OCI-LY1 (cell line): ENCODE measurements around the gene ERO1A.

Source experiments
- H2AFZ ChIP-seq: fragments of 200-600 bp; sonication (generic), shearing (Covaris generic); 2 replicates; pipeline ENCODE4 v1.6.0; 2014; ENCODE audit warnings: antibody characterized with exemption, mild to moderate bottlenecking, low read length
- H3F3A ChIP-seq: fragments of 200-600 bp; sonication (generic), shearing (Covaris generic); 2 replicates; pipeline ENCODE4 v1.6.0; 2014; ENCODE audit warnings: mild to moderate bottlenecking, antibody characterized with exemption, low read length, moderate library complexity; ENCODE audit not compliant: insufficient read depth
- H3K27ac ChIP-seq: fragments of 200-600 bp; sonication (generic); 2 replicates; pipeline ENCODE4 v1.5.1; 2014; ENCODE audit warnings: low read length, mixed run types, mild to moderate bottlenecking, low read depth; ENCODE audit not compliant: poor library complexity, severe bottlenecking
- H3K27me3 ChIP-seq: fragments of 200-600 bp; sonication (generic); 2 replicates; pipeline ENCODE4 v1.6.0; 2014; ENCODE audit warnings: antibody characterized with exemption, mild to moderate bottlenecking, low read length, moderate library complexity; ENCODE audit not compliant: insufficient read depth
- H3K36me3 ChIP-seq: fragments of 200-600 bp; sonication (generic); 2 replicates; pipeline ENCODE4 v1.6.1; 2014; ENCODE audit warnings: mild to moderate bottlenecking, antibody characterized with exemption, low read length, moderate library complexity, mixed read lengths; ENCODE audit not compliant: insufficient read depth
- H3K4me1 ChIP-seq: fragments of 200-600 bp; sonication (generic); 2 replicates; pipeline ENCODE4 v1.5.1; 2014; ENCODE audit warnings: mild to moderate bottlenecking, low read length, moderate library complexity; ENCODE audit not compliant: insufficient read depth, severe bottlenecking
- H3K4me2 ChIP-seq: fragments of 200-600 bp; sonication (generic), shearing (Covaris generic); 2 replicates; pipeline ENCODE4 v1.6.1; 2014; ENCODE audit warnings: low read length
- H3K4me3 ChIP-seq: fragments of 200-600 bp; sonication (generic); 2 replicates; pipeline ENCODE4 v1.5.1; 2014; ENCODE audit warnings: low read length, low read depth, mild to moderate bottlenecking, mixed read lengths; ENCODE audit not compliant: poor library complexity, severe bottlenecking
- H3K79me2 ChIP-seq: fragments of 200-600 bp; shearing (Covaris generic); 2 replicates; pipeline ENCODE4 v1.6.1; 2016; ENCODE audit warnings: mixed run types, low read length, mixed read lengths; ENCODE audit not compliant: insufficient read depth
- H3K9ac ChIP-seq: fragments of 200-600 bp; sonication (generic), shearing (Covaris generic); 2 replicates; pipeline ENCODE4 v1.6.1; 2014; ENCODE audit warnings: mild to moderate bottlenecking, low read length, mixed read lengths
- H3K9me2 ChIP-seq: fragments of 200-600 bp; sonication (generic), shearing (Covaris generic); 2 replicates; pipeline ENCODE4 v1.6.1; 2014; ENCODE audit warnings: low read depth, mild to moderate bottlenecking, low read length, mixed read lengths
- H3K9me3 ChIP-seq: fragments of 200-600 bp; shearing (Covaris generic); 2 replicates; pipeline ENCODE4 v1.6.1; 2014; ENCODE audit warnings: low read length, mixed read lengths
- H4K20me1 ChIP-seq: fragments of 200-600 bp; sonication (generic), shearing (Covaris generic); 2 replicates; pipeline ENCODE4 v1.6.0; 2016; ENCODE audit warnings: mild to moderate bottlenecking, low read length; ENCODE audit not compliant: insufficient read depth
- CTCF ChIP-seq: fragments of 200-600 bp; sonication (generic), shearing (Covaris generic); IDR thresholded peaks from 2 replicates; pipeline ENCODE4 v1.5.1; 2017; ENCODE audit warnings: mild to moderate bottlenecking, antibody characterized with exemption, low read length, moderate library complexity, mixed read lengths
- EZH2 ChIP-seq: fragments of 200-600 bp; sonication (generic), shearing (Covaris generic); IDR thresholded peaks from 2 replicates; pipeline ENCODE4 v1.8.0; 2017; ENCODE audit warnings: borderline replicate concordance, mixed run types, mild to moderate bottlenecking, antibody characterized with exemption, low read length, moderate library complexity, mixed read lengths

The ERO1A gene

DNA sequence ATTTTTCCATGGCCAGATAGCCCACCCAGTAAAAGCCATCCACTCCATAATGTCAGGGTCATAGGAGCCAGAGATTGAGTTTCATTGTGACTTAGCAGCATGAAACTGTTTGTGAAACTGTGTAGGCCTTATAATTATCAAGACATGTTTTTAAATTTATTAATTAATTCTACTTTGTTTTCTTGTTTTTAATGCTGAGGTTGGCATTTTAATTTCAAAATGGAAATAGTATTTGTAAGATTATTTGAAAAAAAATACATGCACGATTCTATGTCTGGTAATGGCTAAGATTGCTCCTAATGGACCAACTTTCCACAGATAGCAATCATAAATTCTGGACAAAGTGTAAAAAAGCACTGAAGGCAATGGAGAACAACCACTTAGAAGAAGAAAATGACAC lies 75.7 kb downstream of the ERO1A start:
- no peak overlapping the region for H3K4me2 ChIP-seq
- H3K9me2 ChIP-seq: no peaks in the 10 kb centered on the region
- no peaks in the 10 kb centered on the region for H3K79me2 ChIP-seq
- H3K27me3 ChIP-seq: no peaks in the 10 kb centered on the region
- no peaks in the 10 kb centered on the region for H4K20me1 ChIP-seq
- H3K36me3 ChIP-seq: no peaks in the 10 kb centered on the region
- no peak for TF ChIP-seq CTCF
- no peak for TF ChIP-seq EZH2
- H3K27ac ChIP-seq: no peak overlapping the region
- no peaks in the 10 kb centered on the region for H3F3A ChIP-seq
- H3K9me3 ChIP-seq: no peaks in the 10 kb centered on the region
- H2AFZ ChIP-seq: no peak overlapping the region
- no peak overlapping the region for H3K9ac ChIP-seq
- no peaks in the 10 kb centered on the region for H3K4me1 ChIP-seq
- H3K4me3 ChIP-seq: no peak overlapping the region

- Histone ChIP-seq H3K27me3 (no peaks in the 10 kb centered on the region), H3K9me2 (no peaks in the 10 kb centered on the region)
- TF ChIP-seq EZH2 (no peak), CTCF (no peak)
These were observed 76.8 kb downstream of the ERO1A start for GRCh38 chr14:52618602-52619001.

DNA sequence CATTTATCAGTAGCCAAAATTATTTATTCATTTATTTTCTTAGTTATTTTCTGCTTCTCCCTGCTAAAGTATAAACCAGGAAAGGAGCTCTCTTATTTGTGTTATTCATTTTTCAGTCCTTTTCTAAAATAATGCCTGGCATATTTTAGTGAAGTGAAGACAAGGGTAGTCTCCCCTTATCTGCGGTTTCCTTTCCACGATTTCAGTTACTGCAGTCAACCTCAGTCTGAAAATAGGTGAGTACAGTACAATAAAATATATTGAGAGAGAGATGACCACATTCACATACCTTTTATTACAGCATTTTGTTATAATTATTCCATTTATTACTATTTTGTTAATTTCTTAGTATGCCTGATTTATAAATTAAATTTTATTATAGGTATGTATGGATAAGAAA lies 85.2 kb downstream of the ERO1A start:
- no peaks in the 10 kb centered on the region for H3F3A ChIP-seq
- no peak overlapping the region for H2AFZ ChIP-seq
- H4K20me1 ChIP-seq: no peaks in the 10 kb centered on the region
- no peaks in the 10 kb centered on the region for H3K4me1 ChIP-seq
- H3K36me3 ChIP-seq: no peaks in the 10 kb centered on the region
- H3K9ac ChIP-seq: no peak overlapping the region
- no peaks in the 10 kb centered on the region for H3K79me2 ChIP-seq
- H3K27me3 ChIP-seq: no peaks in the 10 kb centered on the region
- H3K4me3 ChIP-seq: no peak overlapping the region
- no peak overlapping the region for H3K27ac ChIP-seq
- no peaks in the 10 kb centered on the region for H3K9me2 ChIP-seq
- no peak overlapping the region for H3K4me2 ChIP-seq
- H3K9me3 ChIP-seq: no peaks in the 10 kb centered on the region
- TF ChIP-seq EZH2: no peak
- no peak for TF ChIP-seq CTCF

More at GRCh38 chr14:52618602-52619001, 76.8 kb downstream of the ERO1A start:
- Histone ChIP-seq H3F3A (no peaks in the 10 kb centered on the region), H3K4me2 (no peak overlapping the region), H3K9ac (no peak overlapping the region), H3K36me3 (no peaks in the 10 kb centered on the region), H3K4me3 (no peak overlapping the region), H3K9me3 (no peaks in the 10 kb centered on the region), H4K20me1 (no peaks in the 10 kb centered on the region), H2AFZ (no peak overlapping the region), H3K4me1 (no peaks in the 10 kb centered on the region), H3K27ac (no peak overlapping the region), H3K79me2 (no peaks in the 10 kb centered on the region)
